Measurements from ENCODE around the gene SIM2. TPM values are rescaled to one million over a fixed set of nuclear protein-coding genes. Genes with fewer than 3 reads are reported as not detected.

Gene SIM2
- total RNA-seq, 1 donor from 2014 or later = 0.21 TPM

DNA sequence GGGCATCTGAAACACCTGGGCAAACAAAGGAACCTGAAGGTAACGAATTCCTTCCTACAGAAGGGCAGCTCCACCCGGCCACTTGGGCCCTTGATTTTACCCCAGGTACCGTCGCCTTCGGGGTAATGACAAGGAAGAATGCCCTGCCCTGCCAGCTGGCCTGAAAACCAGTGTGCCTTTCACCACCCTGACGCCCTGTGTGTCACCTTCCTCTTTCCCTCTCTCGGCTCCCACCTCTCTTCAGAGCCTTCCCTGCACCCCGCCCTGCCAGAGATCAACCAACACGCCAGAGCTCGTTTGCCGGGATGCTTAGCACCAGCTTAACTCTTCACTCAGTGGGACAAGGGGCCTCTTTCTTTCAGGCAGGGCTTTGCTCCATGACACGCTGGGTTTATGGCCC, 86.0 kb downstream of the SIM2 start:
- peaks cover 1% of the 10 kb centered on the region for H3K4me1 Mint-ChIP-seq (ENCODE audit: low read depth)
- no peaks in the 10 kb centered on the region for H3K27me3 Mint-ChIP-seq (ENCODE audit: low read depth)
- H3K36me3 Mint-ChIP-seq (ENCODE audit: low read depth) = no peaks in the 10 kb centered on the region
- H3K9me3 Mint-ChIP-seq = no peaks in the 10 kb centered on the region
- intact Hi-C loops (cut with micrococcal nuclease) = no loop called here
- no peak overlapping the region for H3K4me3 Mint-ChIP-seq (ENCODE audit: low read depth)
- no peak for DNase-seq (ENCODE audit: low spot score)
- no peak overlapping the region for H3K27ac Mint-ChIP-seq

GRCh38 chr21:36785615-36786014, 86.7 kb downstream of the SIM2 start:
- no peak overlapping the region for H3K4me3 Mint-ChIP-seq (ENCODE audit: low read depth)
- no peaks in the 10 kb centered on the region for H3K9me3 Mint-ChIP-seq
- no peak overlapping the region for H3K27ac Mint-ChIP-seq
- no peaks in the 10 kb centered on the region for H3K27me3 Mint-ChIP-seq (ENCODE audit: low read depth)
- DNase-seq (ENCODE audit: low spot score) = no peak
- peaks cover 1% of the 10 kb centered on the region for H3K4me1 Mint-ChIP-seq (ENCODE audit: low read depth)
- intact Hi-C loops (cut with micrococcal nuclease) = no loop called here
- no peaks in the 10 kb centered on the region for H3K36me3 Mint-ChIP-seq (ENCODE audit: low read depth)

- Mint-ChIP-seq H3K4me1 (ENCODE audit: low read depth) (peaks cover under 1% of the 10 kb centered on the region), H3K27ac (no peak overlapping the region), H3K4me3 (ENCODE audit: low read depth) (no peak overlapping the region), H3K27me3 (ENCODE audit: low read depth) (no peaks in the 10 kb centered on the region), H3K36me3 (ENCODE audit: low read depth) (no peaks in the 10 kb centered on the region), H3K9me3 (no peaks in the 10 kb centered on the region)
- DNase-seq (ENCODE audit: low spot score) = no peak
- intact Hi-C loops (cut with micrococcal nuclease) = no loop called here
These were observed 87.3 kb downstream of the SIM2 start for GRCh38 chr21:36786186-36786585.

DNA sequence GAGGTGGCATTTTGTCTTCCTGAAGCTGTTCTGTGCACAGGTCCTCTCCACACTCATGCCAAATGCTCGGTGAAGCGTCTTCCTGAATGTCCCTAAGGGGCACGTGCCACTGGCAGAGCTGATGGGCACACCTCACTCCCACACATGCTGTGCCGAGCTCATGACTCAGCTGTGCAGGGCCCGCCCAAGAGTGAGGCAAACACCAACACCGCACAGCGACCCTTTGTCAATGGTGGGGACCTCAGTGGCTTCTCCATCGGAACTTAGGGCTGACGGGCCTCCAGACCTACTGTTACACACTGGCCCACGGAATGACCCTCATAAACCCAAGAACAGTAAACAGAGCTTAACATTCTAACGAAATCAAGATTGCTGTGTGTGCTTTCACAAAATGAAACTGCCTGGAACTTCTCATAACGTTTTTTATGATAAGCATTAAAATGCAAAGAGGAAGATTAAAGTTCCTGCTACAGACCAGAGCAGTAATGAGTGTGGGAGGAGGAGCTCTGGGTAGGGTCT, 89.3 kb downstream of the SIM2 start:
- DNase-seq (ENCODE audit: low spot score) = no peak
- H3K4me1 Mint-ChIP-seq (ENCODE audit: low read depth) = no peaks in the 10 kb centered on the region
- no peaks in the 10 kb centered on the region for H3K9me3 Mint-ChIP-seq
- intact Hi-C loops (cut with micrococcal nuclease) = no loop called here
- H3K36me3 Mint-ChIP-seq (ENCODE audit: low read depth) = no peaks in the 10 kb centered on the region
- H3K4me3 Mint-ChIP-seq (ENCODE audit: low read depth) = no peak overlapping the region
- H3K27me3 Mint-ChIP-seq (ENCODE audit: low read depth) = no peaks in the 10 kb centered on the region
- H3K27ac Mint-ChIP-seq = no peak overlapping the region

DNA sequence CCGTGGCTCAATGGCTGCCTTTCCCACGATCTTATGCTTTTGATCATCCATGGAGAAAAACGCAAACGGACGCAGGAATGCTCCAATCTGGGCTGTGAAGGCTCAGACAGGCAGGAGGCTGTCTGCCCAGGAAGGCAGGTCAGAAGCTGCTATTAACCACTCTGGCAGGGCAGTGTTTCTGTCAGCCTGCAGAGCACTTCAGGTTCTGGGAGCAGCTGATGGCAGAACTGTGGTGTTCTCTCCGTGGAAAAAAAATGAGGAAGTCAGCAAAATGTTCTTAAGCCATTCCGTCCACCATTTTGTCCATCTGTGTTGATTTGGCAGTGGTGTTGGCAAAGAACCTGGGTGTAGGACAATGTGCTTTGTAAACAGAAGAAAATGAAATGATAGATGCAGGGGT, 91.7 kb downstream of the SIM2 start:
- no peaks in the 10 kb centered on the region for H3K36me3 Mint-ChIP-seq (ENCODE audit: low read depth)
- no peaks in the 10 kb centered on the region for H3K27me3 Mint-ChIP-seq (ENCODE audit: low read depth)
- no peak overlapping the region for H3K27ac Mint-ChIP-seq
- no peaks in the 10 kb centered on the region for H3K4me1 Mint-ChIP-seq (ENCODE audit: low read depth)
- no peak for DNase-seq (ENCODE audit: low spot score)
- no peak overlapping the region for H3K4me3 Mint-ChIP-seq (ENCODE audit: low read depth)
- intact Hi-C loops (cut with micrococcal nuclease) = no loop called here
- H3K9me3 Mint-ChIP-seq = no peaks in the 10 kb centered on the region

GRCh38 chr21:36791180-36791579, 92.3 kb downstream of the SIM2 start:
- Mint-ChIP-seq H3K36me3 (ENCODE audit: low read depth) (no peaks in the 10 kb centered on the region), H3K4me1 (ENCODE audit: low read depth) (no peaks in the 10 kb centered on the region), H3K9me3 (peaks cover 4% of the 10 kb centered on the region), H3K27me3 (ENCODE audit: low read depth) (no peaks in the 10 kb centered on the region), H3K27ac (no peak overlapping the region), H3K4me3 (ENCODE audit: low read depth) (no peak overlapping the region)
- no peak for DNase-seq (ENCODE audit: low spot score)
- intact Hi-C loops (cut with micrococcal nuclease) = no loop called here

GRCh38 chr21:36791695-36792470, 93.0 kb downstream of the SIM2 start:
- DNase-seq (ENCODE audit: low spot score) = no peak
- Mint-ChIP-seq H3K4me1 (ENCODE audit: low read depth) (no peaks in the 10 kb centered on the region), H3K27ac (no peak overlapping the region), H3K9me3 (peaks cover 4% of the 10 kb centered on the region), H3K27me3 (ENCODE audit: low read depth) (no peaks in the 10 kb centered on the region), H3K4me3 (ENCODE audit: low read depth) (no peak overlapping the region), H3K36me3 (ENCODE audit: low read depth) (no peaks in the 10 kb centered on the region)
- intact Hi-C loops (cut with micrococcal nuclease) = no loop called here

DNA sequence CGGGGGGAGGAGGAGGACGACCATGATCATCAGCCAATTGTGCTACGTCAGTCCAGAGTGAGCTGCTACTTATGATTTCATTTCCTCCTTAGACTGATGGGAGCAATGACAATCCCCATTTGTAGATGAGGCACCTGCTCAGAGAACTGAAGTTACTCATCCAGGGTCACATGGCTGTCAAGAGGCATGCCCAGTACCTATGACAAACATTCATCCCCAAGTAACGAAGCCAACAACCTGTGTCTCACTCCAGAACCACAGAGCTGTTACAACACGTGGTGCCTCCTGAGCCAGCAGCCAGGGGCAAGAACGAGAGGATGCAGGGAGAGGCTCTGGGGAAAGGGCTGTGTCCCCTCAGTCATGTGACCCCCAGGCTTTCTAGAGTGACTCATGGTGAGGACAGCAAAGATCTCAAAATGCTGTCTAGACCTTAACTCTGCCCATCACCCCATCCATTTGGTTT, 93.6 kb downstream of the SIM2 start:
- H3K4me3 Mint-ChIP-seq (ENCODE audit: low read depth) = no peak overlapping the region
- no peaks in the 10 kb centered on the region for H3K36me3 Mint-ChIP-seq (ENCODE audit: low read depth)
- intact Hi-C loops (cut with micrococcal nuclease) = no loop called here

DNA sequence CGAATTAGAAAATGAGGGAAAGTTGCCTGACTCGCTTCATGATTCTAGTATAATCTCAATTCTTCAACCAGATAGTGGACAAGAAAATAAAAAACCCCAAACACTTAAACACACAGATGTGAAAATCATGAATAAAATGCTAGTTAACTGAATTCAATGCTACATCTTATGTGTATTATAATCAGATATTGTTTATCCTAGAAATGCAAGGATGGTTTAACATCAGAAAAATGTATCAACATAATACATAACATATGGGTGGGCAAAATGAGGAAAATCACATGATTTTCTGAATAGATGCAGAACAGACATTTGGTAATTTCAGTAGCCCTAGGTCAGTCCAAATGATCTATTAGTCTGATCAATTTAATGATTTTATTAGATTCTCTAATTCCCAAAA, 97.2 kb downstream of the SIM2 start:
- intact Hi-C loops (cut with micrococcal nuclease) = no loop called here
- H3K9me3 Mint-ChIP-seq = peaks cover 9% of the 10 kb centered on the region
- no peak overlapping the region for H3K4me3 Mint-ChIP-seq (ENCODE audit: low read depth)
- no peaks in the 10 kb centered on the region for H3K27me3 Mint-ChIP-seq (ENCODE audit: low read depth)
- H3K4me1 Mint-ChIP-seq (ENCODE audit: low read depth) = no peaks in the 10 kb centered on the region
- DNase-seq (ENCODE audit: low spot score) = no peak
- no peak overlapping the region for H3K27ac Mint-ChIP-seq
- H3K36me3 Mint-ChIP-seq (ENCODE audit: low read depth) = no peaks in the 10 kb centered on the region

More for the DNA sequence above, 93.6 kb downstream of the SIM2 start:
- H3K4me1 Mint-ChIP-seq (ENCODE audit: low read depth) = no peaks in the 10 kb centered on the region
- H3K27ac Mint-ChIP-seq = no peak overlapping the region
- no peak for DNase-seq (ENCODE audit: low spot score)
- H3K9me3 Mint-ChIP-seq = peaks cover 4% of the 10 kb centered on the region
- H3K27me3 Mint-ChIP-seq (ENCODE audit: low read depth) = no peaks in the 10 kb centered on the region

- intact Hi-C loops (cut with micrococcal nuclease) = no loop called here
- Mint-ChIP-seq H3K4me1 (ENCODE audit: low read depth) (no peaks in the 10 kb centered on the region), H3K4me3 (ENCODE audit: low read depth) (no peak overlapping the region), H3K9me3 (peaks cover 9% of the 10 kb centered on the region), H3K27ac (no peak overlapping the region), H3K27me3 (ENCODE audit: low read depth) (no peaks in the 10 kb centered on the region), H3K36me3 (ENCODE audit: low read depth) (no peaks in the 10 kb centered on the region)
- DNase-seq (ENCODE audit: low spot score) = no peak
These were observed 99.6 kb downstream of the SIM2 start for GRCh38 chr21:36798491-36798890.

Other genes with a start within 250 kb of the SIM2 start
- gene CLDN14, start 219.0 kb upstream of the SIM2 start, total RNA-seq = 0.39 TPM in 1 of 2 replicates, not detected in the other

Data from activated T-helper 2 cell treated with anti-CD3 and anti-CD28 coated beads, Interferon-gamma antibody, Interleukin-2, Interleukin-4, amounts not matched to agents 10 μg/mL and 5 μg/mL and 100 μg/mL, durations not matched to agents 14 hours and 24 hours and 36 hours (primary cell).